Cardiac septum (tissue), 1 donor: ENCODE results near the gene RHEB. TPM values are rescaled to one million over a fixed set of nuclear protein-coding genes. Genes with fewer than 3 reads are reported as not detected.

Source experiments
- DNase-seq: peaks from one replicate; pipeline ENCODE4 v3.0.0-alpha.2; 2020; ENCODE audit warnings: low spot score
- intact Hi-C: fragments of 100-400 bp; cut with DNase I; formaldehyde crosslinking; loops from one replicate; pipeline ENCODE4 v1.14.0; 2022
- total RNA-seq: library from RNA; stranded (reverse); fragmentation: NEBNext Ultra II Directional; extraction: Animal tissue kit (Norgen Biotek cat#: 25700); gene quantifications from one replicate; pipeline ENCODE4 v1.2.1, GENCODE V29; 2021
- donor health status: DM: no; HTN: no; CAD: no.

Gene RHEB
- total RNA-seq, 1 donor from 2014 or later: 113 TPM

- no peak for DNase-seq
- intact Hi-C loops: no loop called here
Measured at GRCh38 chr7:151484971-151485707, 34.6 kb downstream of the RHEB start.

DNA sequence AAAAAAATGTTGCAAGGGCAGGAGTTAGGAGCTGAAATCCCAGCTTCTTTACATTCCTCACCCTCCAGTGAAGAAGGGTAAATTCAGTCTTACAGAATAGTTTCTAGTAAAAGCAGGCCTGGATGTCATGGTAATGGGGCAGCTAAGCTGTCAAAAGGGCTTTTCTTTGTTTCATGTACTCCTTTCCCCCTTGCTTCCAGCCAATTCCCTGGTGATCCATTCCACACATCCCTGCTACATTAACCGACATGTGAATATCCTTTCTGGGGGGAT lies 36.0 kb downstream of the RHEB start:
- DNase-seq: no peak
- intact Hi-C loops: no loop called here

GRCh38 chr7:151482883-151483710 lies 36.6 kb downstream of the RHEB start:
- intact Hi-C loops: no loop called here
- no peak for DNase-seq

GRCh38 chr7:151481650-151482505 lies 37.8 kb downstream of the RHEB start:
- intact Hi-C loops: no loop called here

DNA sequence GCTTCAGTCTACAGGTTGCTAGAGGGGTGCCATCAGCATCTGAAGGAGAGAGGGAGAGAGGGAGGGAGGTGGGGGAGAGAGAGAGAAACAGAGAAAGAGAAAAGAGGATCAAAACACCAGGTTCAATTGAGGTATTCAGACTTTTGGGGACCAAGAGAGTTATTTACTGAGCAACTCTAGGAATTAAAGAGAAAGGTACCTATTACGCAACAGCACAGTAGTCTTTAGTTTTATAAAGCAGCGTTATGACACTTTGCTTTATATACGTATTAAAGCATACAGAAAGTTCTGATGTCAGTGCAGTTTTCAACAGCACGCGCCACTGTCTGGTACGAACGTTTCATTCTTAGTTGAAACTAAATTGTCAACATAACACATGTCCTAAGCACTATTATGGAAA lies 41.8 kb downstream of the RHEB start:
- DNase-seq: no peak
- intact Hi-C loops: no loop called here

More at GRCh38 chr7:151481650-151482505, 37.8 kb downstream of the RHEB start:
- DNase-seq: no peak

DNA sequence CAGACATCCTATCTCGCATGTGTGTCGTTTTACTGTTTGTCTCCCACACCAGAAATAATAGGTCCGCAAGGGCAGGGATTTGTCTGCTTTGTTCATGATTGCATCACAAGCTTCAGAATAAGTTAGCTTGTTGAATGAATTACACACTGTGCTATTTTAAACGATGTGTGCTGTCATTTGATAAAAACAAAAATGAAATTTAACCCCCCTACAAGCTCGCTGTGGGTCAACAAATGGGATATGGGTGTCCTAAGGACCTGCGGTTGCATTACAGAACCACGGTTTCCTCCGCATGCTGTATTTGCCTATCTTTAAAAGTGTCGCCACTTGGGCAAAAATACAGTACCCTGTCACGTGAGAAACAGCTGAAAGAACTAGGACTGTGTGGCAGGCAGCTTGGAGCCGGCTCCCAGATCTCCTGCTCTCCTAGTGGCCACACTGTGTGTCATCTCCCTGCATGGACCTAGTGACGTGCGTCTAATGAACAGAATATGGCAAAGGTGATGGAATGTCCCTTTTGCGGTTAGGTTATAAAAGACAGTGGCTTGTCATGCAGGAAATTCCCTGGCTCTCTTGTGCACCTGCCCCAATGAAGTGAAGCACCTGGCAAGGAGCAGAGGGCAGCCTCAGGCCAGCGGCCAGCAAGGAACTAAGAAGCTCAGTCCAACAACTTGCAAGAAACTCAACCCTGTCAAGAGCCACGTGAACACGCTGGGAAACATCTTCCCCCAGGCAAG lies 46.9 kb downstream of the RHEB start:
- no peak for DNase-seq
- intact Hi-C loops: no loop called here

DNA sequence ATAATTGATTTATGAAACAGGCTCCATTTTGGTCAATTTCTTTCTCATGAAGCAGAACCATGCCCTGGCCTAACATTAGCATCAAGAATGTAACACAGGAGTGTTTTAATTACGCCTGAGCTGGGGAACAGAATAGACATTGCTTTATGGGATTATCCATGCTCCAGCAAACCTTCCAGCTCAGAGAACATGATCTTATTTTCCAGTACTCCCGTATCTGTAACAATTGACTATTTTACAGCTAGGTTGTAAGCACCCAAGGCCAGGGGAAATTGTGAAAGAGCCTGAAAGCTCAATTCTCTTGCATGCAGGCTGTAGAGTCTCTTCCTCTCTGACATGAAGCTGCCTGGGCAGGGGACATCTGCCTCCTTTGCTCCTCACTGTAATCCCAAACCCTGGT lies 49.0 kb downstream of the RHEB start:
- intact Hi-C loops: no loop called here
- DNase-seq: no peak

GRCh38 chr7:151469281-151469680 lies 50.4 kb downstream of the RHEB start:
- intact Hi-C loops: no loop called here
- DNase-seq: no peak

DNA sequence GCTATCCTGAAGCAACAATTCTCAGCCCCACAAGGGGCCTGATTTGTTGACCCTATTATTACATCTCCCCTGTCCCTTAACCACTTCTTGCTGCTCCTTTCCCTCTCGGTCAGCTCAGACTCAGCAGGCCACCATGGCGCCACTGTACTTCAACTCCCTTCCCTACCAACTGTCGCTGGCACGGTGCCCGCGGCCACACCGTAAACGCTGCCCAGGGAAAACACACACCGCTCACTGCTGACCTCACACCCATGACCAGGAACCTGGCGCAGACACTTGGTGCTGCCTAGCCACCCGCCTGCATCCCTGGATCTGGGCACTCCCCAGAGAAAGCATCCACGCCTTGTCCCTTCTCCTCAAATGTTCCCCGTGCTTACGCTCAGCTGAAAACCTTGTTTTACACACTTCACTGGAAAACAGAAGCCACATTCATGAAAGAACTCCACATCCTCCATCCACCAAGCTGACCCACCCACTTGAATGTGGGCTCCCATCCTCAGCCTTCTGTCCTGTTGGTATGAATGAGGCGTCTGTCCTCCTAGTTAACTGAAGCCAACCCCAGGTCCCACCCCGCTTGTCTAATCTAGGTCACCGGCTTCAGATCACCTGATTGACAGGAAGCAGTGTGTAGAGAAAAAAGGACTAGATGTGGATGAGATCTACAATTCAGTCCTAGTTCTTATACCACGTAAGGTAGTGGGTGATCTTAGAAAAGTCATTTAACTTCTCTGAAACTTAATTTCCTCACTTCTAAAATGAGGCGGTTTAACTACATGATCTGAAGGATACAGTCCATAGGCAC lies 51.3 kb downstream of the RHEB start:
- DNase-seq: no peak
- intact Hi-C loops: no loop called here

- intact Hi-C loops: no loop called here
- no peak for DNase-seq
Measured at GRCh38 chr7:151465169-151465568, 54.5 kb downstream of the RHEB start.

DNA sequence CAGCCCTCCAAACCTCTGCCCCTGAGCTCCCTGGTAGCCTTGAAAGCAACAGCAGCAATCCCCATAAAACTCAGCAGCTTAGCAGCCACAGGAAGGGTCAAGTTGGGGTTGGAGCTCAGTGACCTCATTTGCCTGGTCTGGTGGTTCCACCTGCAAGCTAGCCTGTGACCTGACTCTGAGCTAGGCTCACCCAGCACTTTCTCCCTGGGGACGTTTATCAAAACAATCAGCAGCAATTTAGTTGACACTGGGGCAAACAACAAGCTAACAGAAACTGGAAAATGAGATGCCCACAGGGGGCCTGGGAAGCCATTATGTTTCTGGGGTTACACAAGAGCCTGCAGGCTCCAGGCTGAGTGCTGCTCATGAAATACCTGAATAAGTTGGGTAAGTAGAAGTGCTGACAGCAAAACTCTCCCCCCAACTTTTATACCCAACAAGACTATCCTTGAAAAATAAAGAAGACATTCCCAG lies 57.4 kb downstream of the RHEB start:
- no peak for DNase-seq
- intact Hi-C loops: loop anchor here (5.0 kb wide), 2 partner anchors 55 to 295 kb away; partner anchors contain the start of gene RHEB

DNA sequence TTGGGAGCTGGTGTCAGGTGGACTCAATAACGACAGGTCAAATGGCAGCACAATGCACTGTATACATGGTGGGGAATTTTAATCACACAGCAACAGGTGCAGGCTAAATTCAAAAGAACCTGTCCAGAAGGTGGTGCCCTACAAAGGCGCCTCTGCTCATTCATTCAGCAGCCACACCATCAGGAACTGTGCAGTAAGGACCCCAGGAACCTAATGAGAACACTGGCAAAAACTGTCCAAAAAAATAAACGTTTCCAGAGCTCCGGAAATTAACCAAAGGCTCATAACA lies 57.8 kb downstream of the RHEB start:
- DNase-seq: no peak
- intact Hi-C loops: loop anchor here (5.0 kb wide), 2 partner anchors 55 to 295 kb away; partner anchors contain the start of gene RHEB

DNA sequence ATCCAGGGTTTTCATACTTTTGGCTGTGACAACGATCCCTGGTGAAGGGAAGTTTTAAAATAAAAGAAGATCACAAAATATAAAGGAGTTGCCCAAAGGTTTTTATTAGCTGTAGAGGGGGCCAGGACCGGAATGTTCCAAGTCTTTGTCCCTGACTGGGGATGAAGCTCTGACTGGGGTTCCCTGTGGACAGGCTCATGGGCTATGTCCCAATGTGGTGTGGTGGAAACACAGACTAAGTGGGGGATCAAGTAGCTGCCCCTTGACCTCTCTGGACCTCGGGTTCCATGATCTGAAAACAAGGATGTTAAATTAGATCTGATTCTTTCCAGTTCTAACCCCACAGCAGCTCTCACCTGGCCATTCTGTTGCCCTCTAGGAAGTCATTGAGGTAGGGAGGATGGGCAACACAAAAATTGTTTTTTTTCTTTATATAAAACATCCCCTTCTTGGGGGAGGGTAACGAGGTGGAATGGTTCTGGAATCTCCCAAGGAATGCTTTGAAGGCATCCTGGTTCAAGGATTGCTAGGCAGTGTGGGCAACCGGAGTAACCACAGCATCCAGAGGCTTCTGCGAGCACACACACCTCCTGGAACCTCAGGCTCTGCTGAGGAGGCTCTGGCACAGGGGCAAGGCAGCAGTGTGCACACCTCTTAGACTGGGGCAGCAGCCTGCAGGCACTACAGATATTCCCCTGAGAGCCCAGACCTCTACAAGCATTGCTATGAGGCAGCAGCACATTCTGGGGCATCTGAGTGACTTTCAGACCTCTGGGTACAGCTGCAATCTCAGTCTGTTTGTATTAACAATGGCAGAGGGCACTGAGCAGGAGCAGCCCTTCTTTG lies 58.4 kb downstream of the RHEB start:
- intact Hi-C loops: loop anchor here (5.0 kb wide), 2 partner anchors 56 to 296 kb away; partner anchors contain the start of gene RHEB
- no peak for DNase-seq

DNA sequence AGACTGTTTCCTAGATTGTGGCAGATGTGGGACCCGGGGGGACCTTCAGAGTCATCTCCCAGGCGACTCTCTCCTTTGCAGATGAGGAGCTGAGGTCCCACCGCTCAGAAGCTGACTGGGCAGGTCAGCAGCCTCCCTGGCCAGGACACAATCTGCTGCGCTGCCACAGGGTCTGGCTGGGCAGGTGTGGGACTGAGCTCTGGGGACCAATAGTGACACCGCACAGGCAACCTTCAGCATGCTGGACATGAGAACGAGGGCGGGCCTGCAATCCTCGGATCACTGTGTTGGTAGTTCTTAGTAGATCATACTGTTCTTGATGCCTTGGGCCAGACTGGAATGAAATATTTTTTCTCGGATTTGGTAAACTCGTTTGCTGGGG lies 59.2 kb downstream of the RHEB start:
- intact Hi-C loops: loop anchor here (1.0 to 5.0 kb wide), 3 partner anchors 57 to 297 kb away; partner anchors contain the start of gene RHEB
- DNase-seq: peak; percentile 74

DNA sequence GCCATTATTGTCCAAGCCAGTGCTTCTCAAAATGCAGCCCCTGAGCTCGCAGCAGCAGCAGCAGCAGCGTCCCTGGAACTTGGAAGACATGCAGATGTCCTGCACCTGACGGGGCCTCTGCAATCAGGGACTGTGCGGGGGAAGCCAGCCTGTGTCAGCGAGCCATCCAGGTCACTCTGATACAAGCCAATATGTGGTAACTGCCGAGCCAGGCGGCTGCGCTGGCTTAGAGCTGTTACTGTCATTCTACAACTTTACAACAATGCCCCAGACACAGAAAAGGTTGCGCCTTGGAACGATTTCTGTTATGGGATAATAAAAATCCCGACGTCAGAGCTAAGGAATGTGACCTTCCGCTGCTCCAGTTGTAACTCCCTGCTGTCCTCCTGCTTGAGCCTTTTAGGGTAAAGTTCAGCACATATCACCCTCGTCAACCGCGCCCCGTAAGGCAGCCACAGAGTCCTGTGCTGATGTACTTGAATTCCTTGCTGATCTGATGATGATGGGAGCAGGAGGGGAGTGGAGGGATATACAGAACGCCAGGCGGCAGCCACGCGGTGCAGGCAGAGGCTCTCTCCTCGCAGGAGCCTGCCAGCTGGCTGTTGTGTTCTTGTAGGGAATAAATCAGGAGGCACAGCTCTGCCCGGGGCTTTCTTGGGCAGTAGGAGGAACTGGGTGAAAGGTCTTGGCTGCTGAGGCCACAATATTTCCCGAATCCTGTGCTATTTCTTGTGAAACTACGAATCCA lies 59.8 kb downstream of the RHEB start:
- intact Hi-C loops: loop anchor here (1.0 to 5.0 kb wide), 4 partner anchors 57 to 297 kb away; partner anchors contain the start of gene RHEB
- DNase-seq: peak; percentile 87

GRCh38 chr7:151457534-151457933 lies 62.2 kb downstream of the RHEB start:
- intact Hi-C loops: loop anchor here (5.0 kb wide), 1 partner anchor 140 kb away; no protein-coding TSS in a partner anchor
- DNase-seq: peak; percentile 9

DNA sequence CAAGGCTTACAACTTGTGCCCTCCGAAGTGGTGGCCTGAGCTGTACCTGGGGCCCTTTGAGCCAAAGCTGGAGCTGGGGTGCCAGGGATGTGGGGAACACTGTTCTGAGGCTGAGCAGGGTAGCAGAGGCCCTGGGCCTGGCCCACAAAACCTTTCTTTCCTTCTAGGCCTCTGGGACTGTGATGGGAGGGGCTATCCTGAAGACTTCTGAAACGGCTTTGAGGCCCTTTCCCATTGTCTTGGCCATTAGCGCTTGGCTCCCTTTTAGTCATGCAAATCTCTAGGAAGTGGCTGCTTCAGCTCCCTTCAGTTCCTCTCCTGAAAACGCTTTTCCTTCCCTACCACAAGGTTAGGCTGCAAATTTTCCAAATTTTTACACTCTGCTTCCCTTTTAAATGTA lies 62.9 kb downstream of the RHEB start:
- intact Hi-C loops: loop anchor here (5.0 kb wide), 1 partner anchor 139 kb away; no protein-coding TSS in a partner anchor
- DNase-seq: peak; percentile 53
